ENCODE data around the gene COL23A1. TPM values are rescaled to one million over a fixed set of nuclear protein-coding genes. Genes with fewer than 3 reads are reported as not detected.

COL23A1 gene
- total RNA-seq, 1 experiment from 2014 or later: not detected

DNA sequence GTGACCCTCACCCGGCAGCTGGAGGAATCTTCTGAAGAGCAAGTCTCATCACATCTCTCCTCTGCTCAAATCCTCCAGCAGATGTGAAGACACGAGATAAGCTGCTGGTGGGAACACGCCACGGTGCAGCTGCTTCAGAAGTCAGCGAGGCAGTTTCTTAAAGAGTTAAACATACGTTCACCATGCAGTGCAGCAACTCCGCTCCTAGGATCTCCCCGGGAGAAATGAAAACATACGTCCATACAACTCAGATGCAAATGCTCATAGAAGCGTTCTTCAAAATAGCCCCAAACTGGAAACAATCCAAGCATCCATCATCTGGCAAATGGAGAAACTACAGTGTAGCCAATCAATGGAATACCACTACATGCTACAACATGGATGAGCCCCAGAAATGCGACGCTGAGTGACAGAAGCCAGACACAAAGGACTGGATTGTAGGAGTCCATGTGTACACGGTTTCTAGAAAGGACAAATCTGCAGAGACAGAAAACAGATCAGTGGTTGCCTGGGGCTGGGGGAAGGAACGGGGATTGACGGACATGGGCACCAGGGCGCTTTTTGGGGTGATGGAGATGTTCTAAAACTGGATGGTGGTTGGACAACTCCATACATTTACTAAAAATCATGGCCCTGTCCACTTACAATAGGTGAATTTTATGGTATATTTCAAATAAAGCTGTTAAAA lies 150.6 kb downstream of the COL23A1 start:
- no peak for DNase-seq (ENCODE audit: low read depth)

GRCh38 chr5:178438796-178439195 lies 151.4 kb downstream of the COL23A1 start:
- DNase-seq (ENCODE audit: low read depth): no peak

DNA sequence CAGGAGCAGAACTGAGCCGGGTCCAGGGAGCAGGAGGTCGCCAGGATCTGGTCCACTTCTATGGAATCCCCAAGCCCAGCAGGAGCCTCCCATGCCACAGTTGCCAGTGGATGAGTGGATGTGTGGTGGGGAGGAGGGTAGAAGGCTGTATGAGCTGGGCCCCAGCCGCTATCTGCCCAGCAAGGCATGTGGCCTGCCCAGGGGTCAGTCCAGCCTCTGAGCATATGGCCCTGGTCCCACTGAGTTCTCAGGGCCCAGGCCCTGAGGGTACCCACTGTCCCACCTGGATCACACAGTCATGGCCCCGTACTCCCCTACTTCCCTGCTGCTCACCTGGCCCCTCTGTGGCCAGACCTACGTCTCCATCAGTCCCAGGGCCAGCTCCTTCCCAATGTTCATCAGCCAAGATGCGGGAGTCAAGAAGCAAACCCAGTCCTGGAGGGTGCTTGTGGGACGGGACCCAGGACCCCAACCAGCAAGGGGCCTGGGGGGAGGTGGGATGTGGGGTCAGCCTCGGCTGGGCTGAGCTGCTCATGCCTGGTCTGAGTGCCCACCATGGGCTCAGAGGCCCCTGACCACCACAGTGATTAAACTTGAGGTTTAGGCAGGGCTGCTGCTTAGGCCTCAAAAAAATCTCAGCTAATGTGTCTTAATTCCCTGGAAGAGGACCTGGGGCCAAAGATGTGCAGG lies 152.7 kb downstream of the COL23A1 start:
- no peak for DNase-seq (ENCODE audit: low read depth)

DNA sequence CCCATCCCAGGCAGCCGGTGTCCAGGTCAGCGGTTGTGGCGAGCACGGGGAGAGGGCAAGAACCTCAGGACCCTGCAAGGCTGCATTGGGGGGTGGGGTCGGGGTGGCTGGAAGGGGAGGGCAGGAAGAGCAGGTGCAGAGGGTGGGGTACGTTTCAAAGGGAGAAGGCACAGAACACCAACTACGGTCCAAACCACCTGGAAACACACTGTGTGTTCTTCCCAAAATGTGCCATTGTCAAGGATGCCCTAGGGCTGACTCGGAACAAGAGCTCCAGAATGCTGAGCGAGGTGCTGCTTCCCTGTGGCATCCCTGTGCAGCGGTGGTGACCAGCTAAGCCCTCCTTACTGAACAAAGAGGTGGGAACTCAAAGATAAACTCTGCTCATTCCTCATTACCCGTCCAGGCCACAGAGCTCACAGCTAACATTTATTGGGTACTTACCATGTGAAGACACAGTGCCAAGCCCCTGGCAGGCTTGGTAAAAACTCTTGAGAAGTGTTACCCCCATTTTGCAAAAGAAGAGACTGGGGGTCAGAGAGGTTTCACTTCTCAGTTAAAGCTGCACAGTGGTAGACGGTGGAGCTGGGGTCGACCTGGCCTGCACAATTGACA lies 153.8 kb downstream of the COL23A1 start:
- DNase-seq (ENCODE audit: low read depth): no peak

- no peak for DNase-seq (ENCODE audit: low read depth)
Observed at GRCh38 chr5:178435321-178436238, 154.6 kb downstream of the COL23A1 start.

GRCh38 chr5:178434851-178435250 lies 155.3 kb downstream of the COL23A1 start:
- DNase-seq (ENCODE audit: low read depth): no peak

DNA sequence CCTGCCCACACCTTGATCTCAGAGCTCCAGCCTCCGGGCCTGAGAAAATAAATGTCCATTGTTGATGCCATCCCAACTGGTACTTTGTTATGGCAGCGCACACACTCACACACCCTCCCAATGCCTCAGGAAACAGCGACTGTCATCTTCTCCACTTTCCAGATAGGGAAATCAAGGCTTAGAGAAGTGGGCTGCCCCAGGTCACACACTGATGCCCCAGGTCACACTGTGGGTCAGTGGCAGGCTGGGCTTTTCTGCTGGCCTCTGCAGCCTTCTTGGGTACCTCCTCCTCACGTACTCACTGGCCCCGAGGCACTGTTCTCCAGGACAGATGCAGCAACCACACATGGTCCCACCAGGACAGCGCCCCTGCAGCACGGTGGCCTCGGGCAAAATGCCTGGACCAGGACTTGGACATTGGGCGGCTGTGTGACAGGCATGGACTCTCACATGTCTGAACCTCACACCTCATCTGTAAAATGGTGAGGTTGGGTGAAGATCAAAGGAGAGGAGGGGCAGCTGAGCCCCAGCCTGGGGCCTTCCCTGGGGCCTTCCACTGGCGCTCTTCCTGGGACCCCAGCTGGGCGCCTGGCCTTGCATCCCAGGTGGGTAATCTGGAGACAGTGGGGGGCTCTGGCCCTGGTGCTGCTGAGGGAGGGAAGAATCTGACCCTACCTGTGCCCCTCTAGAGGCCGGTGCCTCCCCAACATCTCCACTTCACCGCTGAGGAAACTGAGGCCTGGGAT lies 156.0 kb downstream of the COL23A1 start:
- DNase-seq (ENCODE audit: low read depth): no peak

DNA sequence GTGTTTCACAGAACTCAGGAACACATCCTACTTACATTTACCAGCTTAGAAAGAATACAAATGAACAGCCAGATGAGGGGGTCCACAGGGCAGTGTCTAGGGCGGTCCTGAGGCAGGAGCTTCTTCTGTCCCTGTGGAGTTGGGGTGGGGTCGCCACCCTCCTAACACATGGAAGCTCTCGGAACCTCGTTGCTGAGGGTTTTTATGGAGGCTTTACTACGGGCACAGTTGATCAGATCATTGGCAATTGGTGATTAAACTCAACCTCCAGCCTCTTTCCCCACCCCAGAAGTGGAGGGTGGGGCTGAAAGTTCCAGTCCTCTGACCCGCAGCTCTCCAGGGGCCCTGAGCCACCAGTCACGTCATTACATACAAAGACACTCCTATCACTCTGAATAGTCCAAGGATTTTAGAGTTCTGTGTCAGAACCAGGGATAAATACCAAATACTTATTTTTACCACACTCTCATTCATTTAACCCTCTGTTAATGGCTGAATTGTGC lies 156.9 kb downstream of the COL23A1 start:
- DNase-seq (ENCODE audit: low read depth): no peak

DNA sequence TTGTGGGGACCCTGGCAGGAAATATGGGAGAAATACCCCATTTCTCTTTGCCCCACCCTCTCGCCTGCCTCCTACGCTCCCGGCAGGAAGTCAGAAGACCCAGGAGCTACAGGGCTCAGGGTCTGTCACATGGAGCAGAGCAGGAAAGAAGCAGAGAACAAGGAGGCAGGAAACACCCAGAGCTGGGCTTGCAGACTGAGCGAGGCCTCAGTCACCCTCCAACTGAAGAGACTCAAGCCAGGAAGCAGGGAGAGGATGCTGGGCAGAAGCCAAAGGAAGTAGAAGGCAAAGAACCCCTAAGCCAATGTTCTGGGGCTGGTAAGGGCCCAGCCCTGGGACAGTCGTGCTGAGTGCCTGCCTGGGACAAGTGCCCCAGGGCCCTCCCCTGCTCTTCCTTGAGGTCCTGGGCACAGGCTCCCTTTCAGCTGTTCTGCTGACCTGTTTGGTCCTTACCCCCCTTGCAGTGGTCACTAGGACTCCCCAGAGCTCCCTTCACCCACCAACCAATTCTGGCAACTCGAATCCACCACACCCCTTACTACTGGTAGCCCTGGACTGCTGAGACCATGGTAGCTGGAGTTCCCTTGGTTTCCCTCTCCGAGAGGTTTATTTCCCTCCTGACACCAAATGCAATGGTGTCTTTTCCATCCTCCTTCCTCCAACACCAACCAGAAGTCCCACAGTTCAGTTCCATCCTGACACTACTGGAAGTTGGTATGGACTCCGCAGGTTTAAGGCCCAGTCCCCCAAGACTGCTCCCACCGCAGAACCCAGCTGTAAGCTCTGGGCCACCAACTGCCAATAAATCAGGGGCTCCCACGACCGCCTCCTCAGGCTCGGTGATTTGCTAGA lies 157.5 kb downstream of the COL23A1 start:
- DNase-seq (ENCODE audit: low read depth): no peak

- no peak for DNase-seq (ENCODE audit: low read depth)
Observed at GRCh38 chr5:178431782-178432165, 158.4 kb downstream of the COL23A1 start.

- no peak for DNase-seq (ENCODE audit: low read depth)
Observed at GRCh38 chr5:178431063-178431781, 159.0 kb downstream of the COL23A1 start.

DNA sequence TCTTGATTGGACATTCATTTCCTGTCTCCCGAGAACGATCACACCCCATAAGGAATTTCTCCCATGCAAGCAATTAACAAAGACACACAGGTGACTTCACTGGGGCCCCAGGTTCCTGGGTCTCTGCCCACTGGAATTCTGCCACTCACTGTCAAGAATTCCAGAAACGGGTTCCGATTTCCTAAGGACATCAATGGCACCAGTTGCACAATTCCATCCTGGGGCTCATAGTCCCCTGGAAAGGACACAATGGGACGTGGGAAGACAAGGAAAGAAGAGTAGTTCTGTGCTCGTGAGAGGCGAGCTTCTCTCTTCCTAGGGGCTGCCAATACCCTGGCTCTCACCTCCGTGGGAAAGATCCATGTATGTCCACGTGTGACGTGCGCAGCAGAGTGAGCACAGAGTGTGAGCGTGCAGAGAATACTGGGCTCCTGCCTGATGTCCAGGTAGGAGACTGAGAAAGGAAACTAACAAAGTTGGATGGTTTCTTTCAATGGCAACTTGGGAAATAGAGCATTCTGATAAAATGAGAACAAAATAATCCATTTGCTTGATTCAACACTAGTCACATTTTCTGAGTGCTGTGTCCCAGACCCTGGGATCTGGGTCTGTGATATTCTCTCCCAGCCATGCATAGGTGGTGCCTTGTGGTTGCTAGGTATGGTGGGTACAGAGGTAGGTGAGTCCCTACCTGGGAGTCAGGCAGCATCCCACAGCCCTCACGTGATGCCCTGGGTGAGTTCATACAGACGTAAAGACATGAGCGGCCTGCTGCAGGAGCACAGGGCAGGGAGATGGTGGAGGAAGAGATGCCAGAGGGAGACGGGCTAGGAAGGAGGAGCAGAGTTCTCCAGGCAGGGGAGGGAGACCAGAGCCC lies 159.8 kb downstream of the COL23A1 start:
- DNase-seq (ENCODE audit: low read depth): no peak

- no peak for DNase-seq (ENCODE audit: low read depth)
Observed at GRCh38 chr5:178429491-178430185, 160.6 kb downstream of the COL23A1 start.

GRCh38 chr5:178429156-178429468 lies 161.1 kb downstream of the COL23A1 start:
- DNase-seq (ENCODE audit: low read depth): no peak

GRCh38 chr5:178428341-178429155 lies 161.6 kb downstream of the COL23A1 start:
- DNase-seq (ENCODE audit: low read depth): no peak

DNA sequence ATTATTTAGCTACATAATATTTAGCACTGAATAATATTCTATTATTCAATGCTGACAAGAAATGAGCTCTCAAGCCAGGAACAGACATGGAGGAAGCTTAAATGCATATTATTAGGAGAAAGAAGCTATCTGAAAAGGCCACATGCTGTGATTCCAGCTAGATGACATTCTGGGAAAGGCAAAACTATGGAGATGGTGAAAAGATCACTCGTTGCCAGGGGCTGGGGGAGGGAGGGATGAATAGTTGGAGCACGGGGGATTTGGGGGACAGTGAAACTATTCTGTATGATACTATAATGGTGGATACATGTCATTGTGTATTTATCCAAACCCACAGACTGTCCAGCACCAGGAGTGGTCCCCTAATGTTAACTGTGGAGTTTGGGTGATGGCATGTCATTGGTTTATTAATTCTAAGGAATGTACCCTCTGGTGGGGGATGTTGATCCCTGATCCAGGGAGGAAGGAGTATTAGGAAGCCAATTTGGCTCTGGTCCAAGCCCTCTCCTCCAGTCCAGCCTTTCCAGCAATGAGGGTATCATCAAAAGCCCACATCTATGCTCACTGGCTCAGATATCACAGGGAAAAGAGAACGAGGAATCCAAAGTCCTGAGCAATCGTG lies 162.5 kb downstream of the COL23A1 start:
- DNase-seq (ENCODE audit: low read depth): no peak
